GM20431 (cell line): ENCODE results near the gene B4GALNT4.
"Not testable (repeated sequence)": the region's sequence is repeated elsewhere in the genome, so short reads cannot be mapped to it uniquely, and the experiment has no call there.

Experiments
- in situ Hi-C: fragments of 300-500 bp; cut with MseI, MboI; formaldehyde crosslinking; loops from one replicate; pipeline ENCODE4 v1.15.0; 2020; ENCODE audit warnings: low sequenced_read_pairs; ENCODE audit not compliant: unreplicated experiment

Gene B4GALNT4

GRCh38 chr11:335779-336658 lies 33.3 kb upstream of the B4GALNT4 start:
- in situ Hi-C loops = no loop called here

GRCh38 chr11:336659-337198 lies 32.6 kb upstream of the B4GALNT4 start:
- in situ Hi-C loops = no loop called here

GRCh38 chr11:337711-338110 lies 31.6 kb upstream of the B4GALNT4 start:
- in situ Hi-C loops = no loop called here

GRCh38 chr11:339963-340362 lies 29.3 kb upstream of the B4GALNT4 start:
- in situ Hi-C loops = no loop called here

- in situ Hi-C loops = no loop called here
These were observed 28.5 kb upstream of the B4GALNT4 start for GRCh38 chr11:340539-341512.

GRCh38 chr11:342328-342727 lies 27.0 kb upstream of the B4GALNT4 start:
- in situ Hi-C loops = no loop called here

GRCh38 chr11:344836-345578 lies 24.3 kb upstream of the B4GALNT4 start:
- in situ Hi-C loops = no loop called here

- in situ Hi-C loops = no loop called here
These were observed 22.8 kb upstream of the B4GALNT4 start for GRCh38 chr11:346529-346928.

GRCh38 chr11:349270-349954 lies 19.9 kb upstream of the B4GALNT4 start:
- in situ Hi-C loops = not testable (repeated sequence)

- in situ Hi-C loops = not testable (repeated sequence)
These were observed 19.1 kb upstream of the B4GALNT4 start for GRCh38 chr11:350033-350722.

GRCh38 chr11:350723-351255 lies 18.5 kb upstream of the B4GALNT4 start:
- in situ Hi-C loops = no loop called here

- in situ Hi-C loops = no loop called here
These were observed 17.9 kb upstream of the B4GALNT4 start for GRCh38 chr11:351411-351810.

GRCh38 chr11:352456-353031 lies 16.8 kb upstream of the B4GALNT4 start:
- in situ Hi-C loops = no loop called here

GRCh38 chr11:353179-353873 lies 16.0 kb upstream of the B4GALNT4 start:
- in situ Hi-C loops = no loop called here

- in situ Hi-C loops = no loop called here
These were observed 13.5 kb upstream of the B4GALNT4 start for GRCh38 chr11:355581-356458.

- in situ Hi-C loops = no loop called here
These were observed 12.7 kb upstream of the B4GALNT4 start for GRCh38 chr11:356610-357009.

- in situ Hi-C loops = no loop called here
These were observed 11.7 kb upstream of the B4GALNT4 start for GRCh38 chr11:357582-357981.
